Measurements from ENCODE around the gene TSPAN15.
A peak's percentile ranks its signal among the peaks of the same experiment; 100 is the strongest.

TSPAN15 gene

DNA sequence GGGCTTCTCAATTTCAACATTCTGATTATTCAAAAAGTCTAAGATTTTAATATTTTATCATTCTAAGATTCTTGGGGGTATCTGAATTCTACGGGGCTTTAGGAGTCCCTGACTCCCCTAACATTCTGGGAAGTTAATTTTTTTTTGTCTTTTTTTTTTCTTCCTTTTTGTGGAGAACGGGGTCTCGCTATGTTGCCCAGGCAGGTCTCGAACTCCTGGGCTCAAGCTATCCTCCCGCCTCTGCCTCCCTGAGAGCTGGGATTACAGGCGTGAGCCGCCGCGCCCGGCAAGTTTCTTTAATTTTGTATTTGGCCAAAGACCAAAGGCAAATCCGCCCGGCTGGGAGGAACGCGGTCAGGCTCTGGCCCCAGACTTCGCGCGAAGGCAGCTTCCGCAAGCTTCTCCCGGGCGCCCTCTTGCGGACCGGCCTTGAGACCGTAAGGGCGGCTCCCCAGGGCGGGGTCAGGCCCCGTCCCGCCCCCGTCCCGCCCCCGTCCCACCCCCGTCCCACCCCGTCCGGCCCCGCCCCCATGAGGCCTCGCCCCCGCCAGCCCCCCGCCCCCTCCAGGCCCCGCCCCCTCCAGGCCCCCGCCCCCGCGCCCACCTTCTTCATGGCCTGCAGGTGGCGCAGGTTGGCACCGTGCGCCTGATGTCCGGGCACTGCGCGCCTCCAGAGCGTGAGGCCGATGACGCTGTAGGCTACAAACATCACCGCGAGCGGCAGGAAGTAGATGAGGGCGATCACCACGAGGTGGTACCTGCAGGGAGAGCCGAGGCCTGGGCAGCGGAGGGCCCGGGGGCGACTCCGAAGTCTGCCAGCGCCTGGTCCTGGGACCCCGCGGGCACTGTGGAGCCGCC lies 42.7 kb upstream of the TSPAN15 start:
- H3K4me1 ChIP-seq (ENCODE audit: control insufficient read depth in 2 of 2, insufficient read depth in 2 of 2, low read length in 2 of 2) = peaks cover 7 to 9% of the 10 kb centered on the region in 2 donors
- H3K36me3 ChIP-seq (ENCODE audit: control insufficient read depth in 2 of 2, insufficient read depth in 2 of 2, low read length in 2 of 2) = no peaks in the 10 kb centered on the region
- H3K27me3 ChIP-seq (ENCODE audit: control insufficient read depth in 2 of 2, insufficient read depth in 2 of 2, low read length in 2 of 2) = no peaks in the 10 kb centered on the region
- H3K9me3 ChIP-seq (ENCODE audit: control insufficient read depth in 2 of 2, low read length in 2 of 2) = no peaks in the 10 kb centered on the region
- H3K9ac ChIP-seq (ENCODE audit: low read depth in 1 of 2, low read length in 2 of 2) = peak overlapping the region; percentile 56 to 63
- peak overlapping the region; percentile 35 to 56 for H3K4me3 ChIP-seq (ENCODE audit: low read length in 2 of 2)
- peak overlapping the region; percentile 81 to 87 for H3K27ac ChIP-seq (ENCODE audit: low read depth in 2 of 2, low read length in 2 of 2)

DNA sequence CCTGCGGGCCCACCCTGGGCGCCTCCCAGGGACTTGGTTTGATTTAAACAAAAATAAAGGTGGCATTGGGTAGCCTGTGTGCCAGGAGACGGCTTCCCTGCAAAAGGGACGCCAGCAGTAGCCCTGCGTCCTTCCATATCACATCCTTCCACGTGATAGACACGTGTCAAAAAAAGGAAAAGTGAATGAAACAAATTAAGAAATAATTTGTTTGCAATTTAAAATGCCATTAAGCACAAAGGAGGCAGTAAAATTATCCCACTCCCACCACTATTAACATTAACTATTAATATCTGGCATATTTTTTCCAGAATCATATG lies 42.1 kb upstream of the TSPAN15 start:
- Histone ChIP-seq H3K9me3 (ENCODE audit: control insufficient read depth in 2 of 2, low read length in 2 of 2) (no peaks in the 10 kb centered on the region), H3K4me1 (ENCODE audit: control insufficient read depth in 2 of 2, insufficient read depth in 2 of 2, low read length in 2 of 2) (peaks cover 7 to 9% of the 10 kb centered on the region in 2 donors), H3K4me3 (ENCODE audit: low read length in 2 of 2) (peak overlapping the region; percentile 35 to 56), H3K27ac (ENCODE audit: low read depth in 2 of 2, low read length in 2 of 2) (peak overlapping the region; percentile 81 to 87), H3K27me3 (ENCODE audit: control insufficient read depth in 2 of 2, insufficient read depth in 2 of 2, low read length in 2 of 2) (no peaks in the 10 kb centered on the region), H3K9ac (ENCODE audit: low read depth in 1 of 2, low read length in 2 of 2) (peak overlapping the region; percentile 56 to 63), H3K36me3 (ENCODE audit: control insufficient read depth in 2 of 2, insufficient read depth in 2 of 2, low read length in 2 of 2) (no peaks in the 10 kb centered on the region)

DNA sequence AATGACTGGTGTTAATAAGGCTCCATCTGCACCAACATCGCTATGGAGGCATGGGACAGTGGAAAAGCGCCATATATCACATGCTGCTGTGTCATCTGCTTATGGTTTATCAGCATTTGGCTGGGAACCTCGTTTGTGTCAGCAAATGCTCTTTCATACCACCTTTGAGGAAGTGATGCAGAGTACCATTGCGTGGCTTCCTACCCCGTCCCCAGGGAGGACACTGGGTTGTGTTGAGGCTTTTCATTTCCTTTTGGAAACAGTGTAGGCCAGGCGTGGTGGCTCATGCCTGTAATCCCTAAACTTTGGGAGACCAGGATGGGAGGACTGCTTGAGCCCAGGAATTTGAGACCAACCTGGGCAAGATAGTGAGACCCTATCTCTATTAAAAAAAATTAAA lies 41.3 kb upstream of the TSPAN15 start:
- Histone ChIP-seq H3K4me3 (ENCODE audit: low read length in 2 of 2) (no peak overlapping the region), H3K27me3 (ENCODE audit: control insufficient read depth in 2 of 2, insufficient read depth in 2 of 2, low read length in 2 of 2) (no peaks in the 10 kb centered on the region), H3K9ac (ENCODE audit: low read depth in 1 of 2, low read length in 2 of 2) (no peak overlapping the region), H3K9me3 (ENCODE audit: control insufficient read depth in 2 of 2, low read length in 2 of 2) (no peaks in the 10 kb centered on the region), H3K27ac (ENCODE audit: low read depth in 2 of 2, low read length in 2 of 2) (no peak overlapping the region), H3K36me3 (ENCODE audit: control insufficient read depth in 2 of 2, insufficient read depth in 2 of 2, low read length in 2 of 2) (no peaks in the 10 kb centered on the region), H3K4me1 (ENCODE audit: control insufficient read depth in 2 of 2, insufficient read depth in 2 of 2, low read length in 2 of 2) (peaks cover 7 to 9% of the 10 kb centered on the region in 2 donors)

DNA sequence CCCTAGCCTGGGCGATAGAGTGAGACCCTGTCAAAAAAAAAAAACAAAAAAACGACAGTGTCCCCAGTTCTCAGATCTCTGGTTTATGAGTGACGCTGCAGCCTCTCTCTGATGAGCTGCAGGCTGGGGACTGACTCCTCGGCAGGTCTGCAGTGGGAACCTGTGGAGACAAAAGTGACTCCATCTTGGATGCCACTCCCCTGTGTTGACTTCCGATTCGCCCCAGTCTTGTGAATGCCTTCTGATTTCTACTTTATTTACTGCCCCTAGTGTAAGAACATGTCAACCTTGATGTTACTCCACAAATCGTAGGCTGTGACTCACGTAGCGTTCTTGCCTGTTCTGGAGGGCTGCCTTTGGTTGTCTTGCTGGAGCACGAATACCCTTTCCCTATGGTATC lies 40.8 kb upstream of the TSPAN15 start:
- Histone ChIP-seq H3K36me3 (ENCODE audit: control insufficient read depth in 2 of 2, insufficient read depth in 2 of 2, low read length in 2 of 2) (no peaks in the 10 kb centered on the region), H3K4me3 (ENCODE audit: low read length in 2 of 2) (no peak overlapping the region), H3K4me1 (ENCODE audit: control insufficient read depth in 2 of 2, insufficient read depth in 2 of 2, low read length in 2 of 2) (peaks cover 7 to 9% of the 10 kb centered on the region in 2 donors), H3K27ac (ENCODE audit: low read depth in 2 of 2, low read length in 2 of 2) (peak overlapping the region in 1 of 2 donors; percentile 23), H3K9me3 (ENCODE audit: control insufficient read depth in 2 of 2, low read length in 2 of 2) (no peaks in the 10 kb centered on the region), H3K9ac (ENCODE audit: low read depth in 1 of 2, low read length in 2 of 2) (no peak overlapping the region), H3K27me3 (ENCODE audit: control insufficient read depth in 2 of 2, insufficient read depth in 2 of 2, low read length in 2 of 2) (no peaks in the 10 kb centered on the region)

DNA sequence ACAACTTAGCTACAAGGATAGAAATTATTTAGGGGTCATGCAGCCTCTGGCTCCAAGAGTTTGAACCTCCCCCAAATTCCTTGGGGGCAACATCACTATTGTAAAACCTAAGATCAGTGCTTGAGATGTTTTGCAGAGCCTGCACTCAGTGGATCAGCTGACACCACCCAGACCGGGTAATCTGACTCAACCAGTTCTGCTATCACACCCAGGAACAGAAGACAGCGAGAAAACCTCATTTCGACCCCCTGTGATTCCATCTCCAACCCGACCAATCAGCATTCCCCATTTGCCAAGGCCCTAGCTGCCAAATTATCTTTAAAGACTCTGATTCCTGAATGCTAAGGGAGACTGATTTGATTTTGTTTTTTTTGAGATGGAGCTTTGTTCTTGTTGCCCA lies 39.8 kb upstream of the TSPAN15 start:
- Histone ChIP-seq H3K36me3 (ENCODE audit: control insufficient read depth in 2 of 2, insufficient read depth in 2 of 2, low read length in 2 of 2) (no peaks in the 10 kb centered on the region), H3K27ac (ENCODE audit: low read depth in 2 of 2, low read length in 2 of 2) (peak overlapping the region in 1 of 2 donors; percentile 23), H3K27me3 (ENCODE audit: control insufficient read depth in 2 of 2, insufficient read depth in 2 of 2, low read length in 2 of 2) (no peaks in the 10 kb centered on the region), H3K9me3 (ENCODE audit: control insufficient read depth in 2 of 2, low read length in 2 of 2) (no peaks in the 10 kb centered on the region), H3K9ac (ENCODE audit: low read depth in 1 of 2, low read length in 2 of 2) (no peak overlapping the region), H3K4me1 (ENCODE audit: control insufficient read depth in 2 of 2, insufficient read depth in 2 of 2, low read length in 2 of 2) (peaks cover 4 to 9% of the 10 kb centered on the region in 2 donors), H3K4me3 (ENCODE audit: low read length in 2 of 2) (no peak overlapping the region)

DNA sequence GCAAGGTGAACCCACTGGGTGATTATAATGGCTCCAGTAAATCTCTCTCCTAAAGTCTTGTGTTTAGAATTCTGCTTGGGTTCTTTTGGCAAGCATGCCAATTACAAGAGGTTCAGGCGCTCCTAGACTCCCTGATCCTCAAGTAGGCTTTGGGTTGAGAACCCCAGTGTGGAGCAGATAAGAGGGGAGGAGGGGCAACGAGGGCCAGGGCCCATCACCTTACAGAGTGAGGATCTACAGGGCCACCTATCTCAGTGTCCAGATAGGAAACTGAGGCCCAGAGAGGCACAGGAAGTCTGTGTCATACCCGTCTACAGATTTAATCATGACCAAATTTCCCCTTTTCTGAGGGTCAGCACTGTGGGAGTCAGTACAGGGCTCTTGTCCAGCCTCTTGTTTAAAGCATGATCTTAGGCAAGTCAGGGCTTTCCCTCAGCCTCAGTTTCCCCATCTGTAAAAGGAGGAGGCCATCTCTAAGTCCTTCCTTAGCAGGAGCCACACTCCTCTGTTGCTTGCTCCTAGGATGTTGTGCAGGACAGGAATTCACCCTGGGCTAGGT lies 39.0 kb upstream of the TSPAN15 start:
- Histone ChIP-seq H3K9me3 (ENCODE audit: control insufficient read depth in 2 of 2, low read length in 2 of 2) (no peaks in the 10 kb centered on the region), H3K27me3 (ENCODE audit: control insufficient read depth in 2 of 2, insufficient read depth in 2 of 2, low read length in 2 of 2) (no peaks in the 10 kb centered on the region), H3K36me3 (ENCODE audit: control insufficient read depth in 2 of 2, insufficient read depth in 2 of 2, low read length in 2 of 2) (no peaks in the 10 kb centered on the region), H3K4me3 (ENCODE audit: low read length in 2 of 2) (no peak overlapping the region), H3K9ac (ENCODE audit: low read depth in 1 of 2, low read length in 2 of 2) (no peak overlapping the region), H3K27ac (ENCODE audit: low read depth in 2 of 2, low read length in 2 of 2) (peak overlapping the region in 1 of 2 donors; percentile 38), H3K4me1 (ENCODE audit: control insufficient read depth in 2 of 2, insufficient read depth in 2 of 2, low read length in 2 of 2) (peaks cover 4 to 10% of the 10 kb centered on the region in 2 donors)

DNA sequence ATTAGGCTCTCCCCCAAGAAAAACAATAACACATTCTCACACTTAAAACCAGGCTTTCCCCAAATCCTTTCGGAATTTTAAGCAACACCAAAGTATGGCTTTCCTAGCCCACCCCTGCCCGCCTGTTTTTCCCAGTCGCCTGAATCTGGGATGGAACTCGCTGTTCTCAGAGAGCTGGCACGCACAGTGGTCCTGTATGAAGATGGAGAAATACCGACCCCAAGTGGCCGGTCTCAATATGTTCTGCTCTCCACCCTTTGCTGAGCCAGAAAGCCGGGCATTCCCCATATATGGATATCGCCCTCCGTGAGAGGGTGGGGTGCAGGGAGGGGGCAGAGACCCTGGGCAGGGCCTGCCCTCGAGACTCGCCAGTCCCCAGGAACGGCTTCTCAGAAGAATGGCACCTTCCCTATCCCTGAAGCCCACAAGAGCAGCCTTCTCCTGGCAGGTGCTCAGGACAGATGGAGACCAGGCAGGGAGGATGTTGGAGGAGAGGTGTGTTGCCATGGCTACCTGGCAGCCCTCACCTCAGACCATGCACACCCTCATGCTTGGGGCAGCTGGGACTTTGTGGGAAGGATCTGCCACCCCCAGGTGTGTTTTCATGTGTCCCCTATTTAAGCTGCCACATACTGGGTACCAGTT lies 37.9 kb upstream of the TSPAN15 start:
- peak overlapping the region in 1 of 2 donors; percentile 48 for H3K27ac ChIP-seq (ENCODE audit: low read depth in 2 of 2, low read length in 2 of 2)
- H3K27me3 ChIP-seq (ENCODE audit: control insufficient read depth in 2 of 2, insufficient read depth in 2 of 2, low read length in 2 of 2) = no peaks in the 10 kb centered on the region
- no peaks in the 10 kb centered on the region for H3K9me3 ChIP-seq (ENCODE audit: control insufficient read depth in 2 of 2, low read length in 2 of 2)
- peaks cover 14 to 16% of the 10 kb centered on the region in 2 donors for H3K4me1 ChIP-seq (ENCODE audit: control insufficient read depth in 2 of 2, insufficient read depth in 2 of 2, low read length in 2 of 2)
- H3K4me3 ChIP-seq (ENCODE audit: low read length in 2 of 2) = no peak overlapping the region
- H3K36me3 ChIP-seq (ENCODE audit: control insufficient read depth in 2 of 2, insufficient read depth in 2 of 2, low read length in 2 of 2) = no peaks in the 10 kb centered on the region
- no peak overlapping the region for H3K9ac ChIP-seq (ENCODE audit: low read depth in 1 of 2, low read length in 2 of 2)

DNA sequence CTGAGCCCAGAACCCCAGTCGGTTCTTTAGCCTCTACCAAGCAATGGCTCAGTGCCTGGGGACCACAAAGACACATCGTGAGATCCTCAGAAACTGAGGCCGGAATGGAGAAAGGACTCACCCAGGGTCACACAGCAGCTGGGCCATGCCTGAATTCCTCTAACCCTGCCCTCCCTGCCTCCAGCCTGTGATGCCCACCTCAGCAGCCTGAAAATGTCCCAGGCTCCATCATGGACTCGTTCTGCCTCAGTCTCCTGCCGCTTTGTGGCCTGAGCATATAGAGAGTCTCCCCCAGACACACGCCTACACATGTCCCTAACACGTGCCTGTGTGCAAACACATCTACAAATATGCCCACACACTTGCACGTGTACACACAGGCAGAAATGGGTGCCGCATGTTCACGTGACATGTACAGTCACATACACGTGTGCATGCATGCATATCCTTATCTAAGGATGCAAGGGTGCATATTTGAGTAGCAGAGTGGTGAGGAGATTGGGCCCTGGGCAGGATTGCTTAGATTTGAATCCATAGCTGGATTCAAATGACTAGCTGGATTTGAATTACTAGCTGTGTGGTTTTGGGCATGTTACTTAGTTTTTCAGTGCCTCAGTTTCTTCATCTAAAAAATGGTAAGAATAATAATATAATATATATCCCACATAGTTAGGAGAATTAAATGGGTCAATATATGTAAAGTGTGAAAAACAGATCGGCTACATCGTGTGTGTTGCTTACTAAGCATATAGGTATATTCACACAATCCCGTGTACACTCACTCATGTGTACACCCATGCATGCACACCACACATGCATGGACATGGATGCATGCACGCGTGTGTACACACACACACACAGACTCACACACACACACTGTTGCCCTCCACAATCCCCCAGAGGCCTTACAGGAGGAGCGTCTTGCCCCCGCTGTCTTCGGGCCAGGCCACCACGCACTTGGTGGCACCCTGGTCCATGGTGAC lies 36.9 kb upstream of the TSPAN15 start:
- Histone ChIP-seq H3K9ac (ENCODE audit: low read depth in 1 of 2, low read length in 2 of 2) (no peak overlapping the region), H3K36me3 (ENCODE audit: control insufficient read depth in 2 of 2, insufficient read depth in 2 of 2, low read length in 2 of 2) (no peaks in the 10 kb centered on the region), H3K4me1 (ENCODE audit: control insufficient read depth in 2 of 2, insufficient read depth in 2 of 2, low read length in 2 of 2) (peaks cover 16% of the 10 kb centered on the region in 2 donors), H3K27me3 (ENCODE audit: control insufficient read depth in 2 of 2, insufficient read depth in 2 of 2, low read length in 2 of 2) (no peaks in the 10 kb centered on the region), H3K4me3 (ENCODE audit: low read length in 2 of 2) (peak overlapping the region in 1 of 2 donors; percentile 41), H3K27ac (ENCODE audit: low read depth in 2 of 2, low read length in 2 of 2) (peak overlapping the region in 1 of 2 donors; percentile 46), H3K9me3 (ENCODE audit: control insufficient read depth in 2 of 2, low read length in 2 of 2) (no peaks in the 10 kb centered on the region)

DNA sequence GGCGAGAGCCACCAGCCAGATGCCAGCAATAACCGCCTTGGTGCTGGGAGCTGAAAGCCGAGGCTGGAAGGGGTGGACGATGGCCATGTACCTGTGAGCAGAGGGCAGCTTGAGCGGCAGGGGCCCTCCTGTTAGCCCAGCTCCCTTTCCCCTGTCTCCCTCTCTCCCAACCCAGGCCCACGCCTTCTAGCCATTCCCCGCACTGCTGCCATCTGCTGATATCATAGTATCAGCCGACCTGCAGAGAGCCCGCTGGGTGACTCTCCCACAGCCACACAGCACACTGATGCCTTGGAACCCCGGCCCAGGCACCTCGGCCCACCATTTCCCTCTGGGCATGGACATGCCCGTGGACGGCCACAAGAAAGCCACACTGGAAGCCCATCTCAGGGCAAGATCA lies 36.2 kb upstream of the TSPAN15 start:
- Histone ChIP-seq H3K9me3 (ENCODE audit: control insufficient read depth in 2 of 2, low read length in 2 of 2) (no peaks in the 10 kb centered on the region), H3K4me3 (ENCODE audit: low read length in 2 of 2) (peak overlapping the region in 1 of 2 donors; percentile 41), H3K9ac (ENCODE audit: low read depth in 1 of 2, low read length in 2 of 2) (no peak overlapping the region), H3K27ac (ENCODE audit: low read depth in 2 of 2, low read length in 2 of 2) (peak overlapping the region in 1 of 2 donors; percentile 46), H3K36me3 (ENCODE audit: control insufficient read depth in 2 of 2, insufficient read depth in 2 of 2, low read length in 2 of 2) (no peaks in the 10 kb centered on the region), H3K27me3 (ENCODE audit: control insufficient read depth in 2 of 2, insufficient read depth in 2 of 2, low read length in 2 of 2) (no peaks in the 10 kb centered on the region), H3K4me1 (ENCODE audit: control insufficient read depth in 2 of 2, insufficient read depth in 2 of 2, low read length in 2 of 2) (peaks cover 20 to 22% of the 10 kb centered on the region in 2 donors)
